Daoy (cell line): ENCODE measurements around the gene FEM1B. TPM values are rescaled to one million over a fixed set of nuclear protein-coding genes. Genes with fewer than 3 reads are reported as not detected.

Experiments
- total RNA-seq: library from RNA; depleted of rRNA; stranded (reverse); fragments of >200 nt; shearing (Covaris generic); gene quantifications from 2 replicates; pipeline ENCODE4 v1.2.3, GENCODE V29; 2014; rRNA removed

Gene FEM1B
- total RNA-seq, 1 experiment from 2014 or later, result 19.1 TPM

Other genes starting within 250 kb of the FEM1B start
- gene PIAS1, start 223.4 kb upstream of the FEM1B start, total RNA-seq, result 14.9 and 25.6 TPM in 2 replicates
- 2.3 and 4.2 TPM in 2 replicates for gene CALML4, start 72.4 kb upstream of the FEM1B start, total RNA-seq
- 10.0 and 17.6 TPM in 2 replicates for gene CLN6, start 48.0 kb upstream of the FEM1B start, total RNA-seq
- gene ITGA11, start 154.4 kb downstream of the FEM1B start, total RNA-seq, result 6.4 and 11.4 TPM in 2 replicates